Loucy (cell line): Measurements from ENCODE around the gene BBIP1.

Experiments used
- H2AFZ ChIP-seq: fragments of 200-600 bp; sonication (generic); 2 replicates; pipeline ENCODE4 v1.6.0; 2016; ENCODE audit warnings: antibody characterized with exemption, mild to moderate bottlenecking, low read length, moderate library complexity
- H3F3A ChIP-seq: fragments of 200-600 bp; 2 replicates; pipeline ENCODE4 v1.6.0; 2016; ENCODE audit warnings: antibody characterized with exemption, low read depth, mild to moderate bottlenecking
- H3K27me3 ChIP-seq: fragments of 200-600 bp; sonication (generic); 2 replicates; pipeline ENCODE4 v1.6.1; 2014; ENCODE audit warnings: low read length, mild to moderate bottlenecking; ENCODE audit not compliant: insufficient read depth, poor library complexity, severe bottlenecking
- H3K36me3 ChIP-seq: fragments of 200-600 bp; sonication (generic); 2 replicates; pipeline ENCODE4 v1.6.1; 2016; ENCODE audit warnings: low read length; ENCODE audit not compliant: insufficient read depth
- H3K4me1 ChIP-seq: fragments of 200-600 bp; sonication (generic); 2 replicates; pipeline ENCODE4 v1.5.1; 2014; ENCODE audit warnings: low read length, mild to moderate bottlenecking; ENCODE audit not compliant: insufficient read depth, poor library complexity, severe bottlenecking
- H3K4me2 ChIP-seq: fragments of 200-600 bp; sonication (generic); 2 replicates; pipeline ENCODE4 v1.6.0; 2014; ENCODE audit warnings: antibody characterized with exemption, low read length, low read depth, mild to moderate bottlenecking; ENCODE audit not compliant: poor library complexity, severe bottlenecking
- H3K4me3 ChIP-seq: fragments of 200-600 bp; sonication (generic); 2 replicates; pipeline ENCODE4 v1.5.1; 2014; ENCODE audit warnings: low read length, mild to moderate bottlenecking, mixed read lengths; ENCODE audit not compliant: poor library complexity, severe bottlenecking
- H3K79me2 ChIP-seq: fragments of 200-600 bp; sonication (generic); 2 replicates; pipeline ENCODE4 v1.6.1; 2014; ENCODE audit warnings: low read length; ENCODE audit not compliant: insufficient read depth
- H3K9ac ChIP-seq: fragments of 200-600 bp; sonication (generic); 2 replicates; pipeline ENCODE4 v1.6.0; 2014; ENCODE audit warnings: mild to moderate bottlenecking, low read depth, low read length, moderate library complexity; ENCODE audit not compliant: poor library complexity, severe bottlenecking
- H3K9me2 ChIP-seq: fragments of 200-600 bp; sonication (generic); replicated peaks from 2 replicates; pipeline ENCODE4 v1.6.1; 2016; ENCODE audit warnings: low read depth, low read length, mixed read lengths
- H3K9me3 ChIP-seq: fragments of 200-600 bp; sonication (generic); 2 replicates; pipeline ENCODE4 v1.6.1; 2014; ENCODE audit warnings: mild to moderate bottlenecking, antibody characterized with exemption, low read length, low read depth; ENCODE audit not compliant: insufficient read depth
- H4K20me1 ChIP-seq: fragments of 200-600 bp; sonication (generic); 2 replicates; pipeline ENCODE4 v1.6.0; 2014; ENCODE audit warnings: antibody characterized with exemption, low read length, mild to moderate bottlenecking; ENCODE audit not compliant: insufficient read depth, poor library complexity, severe bottlenecking
- EZH2phosphoT487 ChIP-seq: fragments of 200-600 bp; IDR thresholded peaks from 2 replicates; pipeline ENCODE4 v1.6.1; 2018; ENCODE audit warnings: antibody characterized with exemption, mild to moderate bottlenecking, moderate library complexity, borderline replicate concordance
- TF ChIP-seq, protein P1 (sequence below): fragments of 200-600 bp; sonication (generic); conservative IDR thresholded peaks from 2 replicates; pipeline ENCODE4 v1.5.1; 2014; ENCODE audit warnings: mild to moderate bottlenecking, antibody characterized with exemption, low read length

The BBIP1 gene

GRCh38 chr10:110887560-110887959 is 31.4 kb downstream of the BBIP1 start:
- Histone ChIP-seq H2AFZ (no peak overlapping the region), H3K27me3 (no peaks in the 10 kb centered on the region), H3K36me3 (peaks cover 83% of the 10 kb centered on the region)

DNA sequence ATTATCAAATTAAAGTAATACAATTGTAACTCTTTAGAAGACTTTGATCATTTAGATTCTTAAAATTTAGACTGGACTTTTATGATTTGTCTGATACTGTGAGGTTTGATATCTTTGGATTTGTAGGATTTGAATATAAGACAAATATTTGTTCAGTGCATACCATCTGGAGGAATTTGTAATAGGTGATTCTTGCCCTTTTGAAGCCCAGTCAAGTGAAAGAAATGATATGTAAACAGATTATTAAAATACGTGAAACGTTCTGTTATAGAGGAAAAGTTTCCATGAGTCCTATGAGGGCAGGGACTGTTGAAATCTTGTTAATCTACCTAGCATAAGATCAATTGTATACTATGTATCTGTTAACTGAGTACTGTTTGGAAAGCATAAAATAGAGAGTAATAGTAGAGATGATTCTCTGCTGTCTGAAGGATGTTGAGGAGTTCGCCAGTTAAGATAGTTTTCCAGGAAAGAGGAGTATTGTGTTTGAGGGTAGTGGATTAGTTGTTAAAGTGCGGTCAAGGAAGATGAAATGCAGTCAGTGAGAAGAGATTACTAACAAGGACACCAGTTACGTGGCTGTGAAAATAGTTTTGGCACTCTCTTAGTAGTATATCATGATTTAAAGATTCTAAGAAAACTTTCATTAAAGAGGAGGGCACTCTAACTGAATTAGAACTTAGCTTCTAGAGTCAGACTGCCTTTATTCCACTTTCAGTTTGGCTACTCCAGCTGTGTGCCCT is 32.9 kb downstream of the BBIP1 start:
- H3K79me2 ChIP-seq = peaks cover 61% of the 10 kb centered on the region
- H3K9ac ChIP-seq = no peak overlapping the region
- no peaks in the 10 kb centered on the region for H3F3A ChIP-seq
- no peak for TF ChIP-seq EZH2phosphoT487
- no peaks in the 10 kb centered on the region for H3K9me2 ChIP-seq
- H3K4me3 ChIP-seq = no peak overlapping the region
- no peaks in the 10 kb centered on the region for H3K27me3 ChIP-seq
- peaks cover 39% of the 10 kb centered on the region for H4K20me1 ChIP-seq
- no peaks in the 10 kb centered on the region for H3K9me3 ChIP-seq
- peaks cover 77% of the 10 kb centered on the region for H3K36me3 ChIP-seq
- H3K4me1 ChIP-seq = peaks cover 35% of the 10 kb centered on the region
- H2AFZ ChIP-seq = no peak overlapping the region
- peak overlapping the region; percentile 4 for H3K4me2 ChIP-seq

More at GRCh38 chr10:110887560-110887959, 31.4 kb downstream of the BBIP1 start:
- H3K4me1 ChIP-seq = peaks cover 23% of the 10 kb centered on the region
- 0 out of 2 replicates have a peak, but pooled peaks cover 6% of the 10 kb centered on the region for H3F3A ChIP-seq
- TF ChIP-seq EZH2phosphoT487 = no peak
- TF ChIP-seq, protein P1, sequence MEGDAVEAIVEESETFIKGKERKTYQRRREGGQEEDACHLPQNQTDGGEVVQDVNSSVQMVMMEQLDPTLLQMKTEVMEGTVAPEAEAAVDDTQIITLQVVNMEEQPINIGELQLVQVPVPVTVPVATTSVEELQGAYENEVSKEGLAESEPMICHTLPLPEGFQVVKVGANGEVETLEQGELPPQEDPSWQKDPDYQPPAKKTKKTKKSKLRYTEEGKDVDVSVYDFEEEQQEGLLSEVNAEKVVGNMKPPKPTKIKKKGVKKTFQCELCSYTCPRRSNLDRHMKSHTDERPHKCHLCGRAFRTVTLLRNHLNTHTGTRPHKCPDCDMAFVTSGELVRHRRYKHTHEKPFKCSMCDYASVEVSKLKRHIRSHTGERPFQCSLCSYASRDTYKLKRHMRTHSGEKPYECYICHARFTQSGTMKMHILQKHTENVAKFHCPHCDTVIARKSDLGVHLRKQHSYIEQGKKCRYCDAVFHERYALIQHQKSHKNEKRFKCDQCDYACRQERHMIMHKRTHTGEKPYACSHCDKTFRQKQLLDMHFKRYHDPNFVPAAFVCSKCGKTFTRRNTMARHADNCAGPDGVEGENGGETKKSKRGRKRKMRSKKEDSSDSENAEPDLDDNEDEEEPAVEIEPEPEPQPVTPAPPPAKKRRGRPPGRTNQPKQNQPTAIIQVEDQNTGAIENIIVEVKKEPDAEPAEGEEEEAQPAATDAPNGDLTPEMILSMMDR = no peak
- H4K20me1 ChIP-seq = peaks cover 33% of the 10 kb centered on the region
- H3K9me3 ChIP-seq = no peaks in the 10 kb centered on the region
- no peak overlapping the region for H3K4me2 ChIP-seq
- H3K9me2 ChIP-seq = no peaks in the 10 kb centered on the region
- no peak overlapping the region for H3K9ac ChIP-seq
- no peak overlapping the region for H3K4me3 ChIP-seq
- H3K79me2 ChIP-seq = peaks cover 48% of the 10 kb centered on the region

GRCh38 chr10:110883924-110884323 is 35.1 kb downstream of the BBIP1 start:
- peak overlapping the region; percentile 59 for H3K4me2 ChIP-seq
- H3K9ac ChIP-seq = peak overlapping the region; percentile 38
- H3K9me3 ChIP-seq = no peaks in the 10 kb centered on the region
- no peaks in the 10 kb centered on the region for H3K9me2 ChIP-seq
- no peak for TF ChIP-seq EZH2phosphoT487
- TF ChIP-seq, protein P1 = no peak
- no peaks in the 10 kb centered on the region for H3K27me3 ChIP-seq
- peaks cover 51% of the 10 kb centered on the region for H4K20me1 ChIP-seq
- peaks cover 58% of the 10 kb centered on the region for H3K36me3 ChIP-seq
- peaks cover 41% of the 10 kb centered on the region for H3K4me1 ChIP-seq
- no peaks in the 10 kb centered on the region for H3F3A ChIP-seq
- H3K4me3 ChIP-seq = peak overlapping the region; percentile 48
- H3K79me2 ChIP-seq = peaks cover 70% of the 10 kb centered on the region
- H2AFZ ChIP-seq = no peak overlapping the region

GRCh38 chr10:110881905-110882304 is 37.1 kb downstream of the BBIP1 start:
- peaks cover 57% of the 10 kb centered on the region for H3K4me1 ChIP-seq
- no peaks in the 10 kb centered on the region for H3K9me3 ChIP-seq
- peak overlapping the region; percentile 59 for H3K4me2 ChIP-seq
- TF ChIP-seq, protein P1 = no peak
- TF ChIP-seq EZH2phosphoT487 = no peak
- H3K4me3 ChIP-seq = peak overlapping the region; percentile 51
- no peaks in the 10 kb centered on the region for H3K27me3 ChIP-seq
- peaks cover 70% of the 10 kb centered on the region for H4K20me1 ChIP-seq
- peaks cover 81% of the 10 kb centered on the region for H3K79me2 ChIP-seq
- no peaks in the 10 kb centered on the region for H3F3A ChIP-seq
- H2AFZ ChIP-seq = no peak overlapping the region
- H3K9ac ChIP-seq = peak overlapping the region; percentile 8
- no peaks in the 10 kb centered on the region for H3K9me2 ChIP-seq
- peaks cover 59% of the 10 kb centered on the region for H3K36me3 ChIP-seq
